Middle frontal gyrus (tissue), 1 donor: ENCODE measurements around the gene MGRN1.
"Not testable (repeated sequence)": the region's sequence is repeated elsewhere in the genome, so short reads cannot be mapped to it uniquely, and the experiment has no call there.

Source experiments
- DNase-seq: peaks from one replicate; pipeline ENCODE4 v3.0.0-alpha.2; 2015; ENCODE audit warnings: low spot score; ENCODE audit errors: extremely low spot score

MGRN1 gene

GRCh38 chr16:4624827-4625559, 367 bp downstream of the MGRN1 start:
- DNase-seq: no peak

GRCh38 chr16:4625560-4626159, 1.0 kb downstream of the MGRN1 start:
- no peak for DNase-seq

GRCh38 chr16:4626396-4626795, 1.8 kb downstream of the MGRN1 start:
- DNase-seq: no peak

GRCh38 chr16:4628283-4628682, 3.7 kb downstream of the MGRN1 start:
- DNase-seq: no peak

- DNase-seq: no peak
Observed at GRCh38 chr16:4631444-4631843, 6.8 kb downstream of the MGRN1 start.

GRCh38 chr16:4633910-4634635, 9.4 kb downstream of the MGRN1 start:
- no peak for DNase-seq

- DNase-seq: no peak
Observed at GRCh38 chr16:4634768-4635167, 10.1 kb downstream of the MGRN1 start.

GRCh38 chr16:4636196-4636595, 11.6 kb downstream of the MGRN1 start:
- DNase-seq: no peak

GRCh38 chr16:4637501-4638166, 13.0 kb downstream of the MGRN1 start:
- no peak for DNase-seq

- no peak for DNase-seq
Observed at GRCh38 chr16:4639899-4640509, 15.4 kb downstream of the MGRN1 start.

- no peak for DNase-seq
Observed at GRCh38 chr16:4640572-4641305, 16.1 kb downstream of the MGRN1 start.

GRCh38 chr16:4641306-4641687, 16.7 kb downstream of the MGRN1 start:
- no peak for DNase-seq

- DNase-seq: no peak
Observed at GRCh38 chr16:4641895-4642294, 17.3 kb downstream of the MGRN1 start.

- no peak for DNase-seq
Observed at GRCh38 chr16:4646773-4647643, 22.4 kb downstream of the MGRN1 start.

- no peak for DNase-seq
Observed at GRCh38 chr16:4647644-4647980, 23.0 kb downstream of the MGRN1 start.

- no peak for DNase-seq
Observed at GRCh38 chr16:4648917-4649316, 24.3 kb downstream of the MGRN1 start.

- no peak for DNase-seq
Observed at GRCh38 chr16:4649744-4650442, 25.3 kb downstream of the MGRN1 start.

GRCh38 chr16:4650443-4651074, 25.9 kb downstream of the MGRN1 start:
- DNase-seq: not testable (repeated sequence)

- no peak for DNase-seq
Observed at GRCh38 chr16:4651827-4652226, 27.2 kb downstream of the MGRN1 start.
